Trophoblast cell (in vitro differentiated cells and primary cell): ENCODE results near the gene PLCH1.

Experiments
- DNase-seq, 2 donors: peaks; one replicate each; pipeline ENCODE4 v3.0.0-alpha.2; 2016
- H2AFZ ChIP-seq: 2 replicates; pipeline ENCODE4 v1.6.1; 2013; ENCODE audit warnings: low read length, moderate library complexity, mild to moderate bottlenecking; ENCODE audit not compliant: insufficient read depth, poor library complexity
- H2AK5ac ChIP-seq: 2 replicates; pipeline ENCODE4 v1.6.1; 2013; ENCODE audit warnings: mild to moderate bottlenecking, low read length
- H2BK120ac ChIP-seq: 2 replicates; pipeline ENCODE4 v1.6.1; 2013; ENCODE audit warnings: low read length, mild to moderate bottlenecking, moderate library complexity; ENCODE audit not compliant: insufficient read depth, poor library complexity
- H2BK12ac ChIP-seq: 2 replicates; pipeline ENCODE4 v1.6.1; 2013; ENCODE audit warnings: mild to moderate bottlenecking, low read length, moderate library complexity
- H2BK5ac ChIP-seq: 2 replicates; pipeline ENCODE4 v1.6.1; 2013; ENCODE audit warnings: low read length, low read depth, moderate library complexity, mild to moderate bottlenecking; ENCODE audit not compliant: poor library complexity
- H3K14ac ChIP-seq: 2 replicates; pipeline ENCODE4 v1.6.1; 2013; ENCODE audit warnings: mild to moderate bottlenecking, low read length
- H3K18ac ChIP-seq: 2 replicates; pipeline ENCODE4 v1.6.1; 2013; ENCODE audit warnings: mild to moderate bottlenecking, low read length
- H3K23ac ChIP-seq: 2 replicates; pipeline ENCODE4 v1.6.1; 2013; ENCODE audit warnings: low read length
- H3K27ac ChIP-seq: 2 replicates; pipeline ENCODE4 v1.5.1; 2013; ENCODE audit warnings: low read depth, mild to moderate bottlenecking, inconsistent platforms, low read length, moderate library complexity
- H3K27me3 ChIP-seq: 2 replicates; pipeline ENCODE4 v1.6.1; 2013; ENCODE audit warnings: inconsistent platforms, mild to moderate bottlenecking, low read length, moderate library complexity; ENCODE audit not compliant: insufficient read depth
- H3K36me3 ChIP-seq, 2 experiments: 1 replicate in 1 of 2; 2 replicates in 1 of 2; pipeline ENCODE4 v1.6.1; 2013; ENCODE audit warnings: low read length in 2 of 2, mild to moderate bottlenecking in 2 of 2, moderate library complexity in 1 of 2; ENCODE audit not compliant: insufficient read depth in 2 of 2, control insufficient read depth in 1 of 2
- H3K4ac ChIP-seq: 2 replicates; pipeline ENCODE4 v1.6.1; 2013; ENCODE audit warnings: low read depth, mild to moderate bottlenecking, low read length, moderate library complexity
- H3K4me1 ChIP-seq, 2 experiments: 1 replicate in 1 of 2; 2 replicates in 1 of 2; pipeline ENCODE4 v1.6.1; 2013; ENCODE audit warnings: low read length in 2 of 2, mild to moderate bottlenecking in 2 of 2, moderate library complexity in 1 of 2; ENCODE audit not compliant: insufficient read depth in 2 of 2, control insufficient read depth in 1 of 2
- H3K4me2 ChIP-seq: 2 replicates; pipeline ENCODE4 v1.6.1; 2013; ENCODE audit warnings: inconsistent platforms, mild to moderate bottlenecking, low read length, moderate library complexity
- H3K4me3 ChIP-seq: 2 replicates; pipeline ENCODE4 v1.5.1; 2013; ENCODE audit warnings: mild to moderate bottlenecking, low read depth, low read length, inconsistent platforms
- H3K79me1 ChIP-seq: one replicate; pipeline ENCODE4 v1.6.1; 2013; ENCODE audit warnings: low read length
- H3K79me2 ChIP-seq: 2 replicates; pipeline ENCODE4 v1.6.1; 2013; ENCODE audit warnings: low read length, mild to moderate bottlenecking; ENCODE audit not compliant: control insufficient read depth, insufficient read depth, poor library complexity
- H3K9ac ChIP-seq: 2 replicates; pipeline ENCODE4 v1.6.1; 2013; ENCODE audit warnings: mild to moderate bottlenecking, low read length
- H3K9me3 ChIP-seq: 2 replicates; pipeline ENCODE4 v1.6.1; 2013; ENCODE audit warnings: low read depth, mild to moderate bottlenecking, control low read depth, inconsistent platforms, low read length; ENCODE audit not compliant: insufficient read depth
- H4K12ac ChIP-seq: 2 replicates; pipeline ENCODE4 v1.6.1; 2013; ENCODE audit warnings: low read depth, mild to moderate bottlenecking, low read length, moderate library complexity
- H4K8ac ChIP-seq: 2 replicates; pipeline ENCODE4 v1.6.1; 2013; ENCODE audit warnings: low read depth, mild to moderate bottlenecking, low read length, moderate library complexity
- H4K91ac ChIP-seq: one replicate; pipeline ENCODE4 v1.6.1; 2013; ENCODE audit warnings: low read depth, mild to moderate bottlenecking, low read length, moderate library complexity
- WGBS: extraction: QIAGEN DNeasy Blood & Tissue Kit; methylation state at CpG from one replicate; pipeline ENCODE4 v1.1.7; 2013; ENCODE audit warnings: missing lambda C conversion rate; ENCODE audit not compliant: insufficient read length, insufficient coverage; ENCODE audit errors: extremely low coverage; 5-methylcytosine and 5-hydroxymethylcytosine counted together

Gene PLCH1

DNA sequence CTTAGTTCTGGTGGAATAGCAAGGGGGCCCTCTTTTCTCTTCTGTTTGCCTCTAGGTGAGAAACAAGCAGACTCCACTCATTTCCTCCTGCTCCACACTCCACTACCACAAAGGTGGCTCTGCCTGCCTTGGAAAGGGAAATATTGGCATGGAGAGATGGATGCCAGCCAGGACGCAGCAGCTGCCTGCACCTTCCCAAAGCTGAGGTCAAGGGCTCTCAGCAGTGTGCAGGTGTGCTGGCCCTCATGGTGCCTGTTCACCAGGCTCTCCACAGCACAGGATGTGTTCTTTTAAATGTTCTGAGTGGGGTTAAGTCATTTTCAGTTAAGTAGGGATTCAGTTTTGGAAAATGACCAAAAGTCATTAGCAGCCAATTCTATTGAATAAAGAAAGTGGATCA lies 240.2 kb downstream of the PLCH1 start:
- Histone ChIP-seq H3K9ac (no peak overlapping the region), H3K4me2 (no peak overlapping the region), H3K36me3 (no peaks in the 10 kb centered on the region), H2AK5ac (no peak overlapping the region), H3K14ac (no peak overlapping the region), H3K4ac (no peak overlapping the region), H2BK5ac (no peak overlapping the region), H4K12ac (no peak overlapping the region), H3K4me1 (no peaks in the 10 kb centered on the region), H2BK120ac (no peak overlapping the region), H2AFZ (no peak overlapping the region), H2BK12ac (no peak overlapping the region), H3K79me2 (no peaks in the 10 kb centered on the region), H3K9me3 (no peaks in the 10 kb centered on the region), H4K8ac (no peak overlapping the region), H3K27me3 (no peaks in the 10 kb centered on the region), H3K4me3 (no peak overlapping the region), H3K79me1 (no peaks in the 10 kb centered on the region), H3K18ac (no peak overlapping the region), H4K91ac (no peak overlapping the region), H3K23ac (no peak overlapping the region), H3K27ac (no peak overlapping the region)
- WGBS = no CpG with 5 or more reads among the region's 1 CpG
- DNase-seq = no peak

DNA sequence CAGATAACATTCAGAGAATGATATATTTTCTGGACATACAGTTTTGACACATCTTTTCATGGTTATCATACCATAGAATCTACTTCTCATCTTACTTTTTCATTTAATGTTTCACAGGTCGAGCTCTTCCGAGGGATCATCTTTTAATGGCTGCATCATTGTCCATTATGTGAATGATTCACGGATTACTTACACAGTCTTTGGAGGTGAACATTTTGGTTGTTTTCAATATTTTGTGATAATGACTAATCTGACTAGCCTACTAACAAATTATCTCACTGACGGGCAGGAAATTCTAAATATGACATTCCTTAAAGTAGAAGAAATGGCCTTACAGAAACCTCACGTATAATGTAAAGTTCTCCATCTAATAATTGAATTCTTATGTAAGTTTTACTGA lies 242.2 kb downstream of the PLCH1 start:
- H3K79me2 ChIP-seq = no peaks in the 10 kb centered on the region
- no peak overlapping the region for H4K8ac ChIP-seq
- H3K4me1 ChIP-seq = peaks cover 0 to 3% of the 10 kb centered on the region in 2 experiments
- H4K91ac ChIP-seq = no peak overlapping the region
- no peak overlapping the region for H2BK12ac ChIP-seq
- H3K23ac ChIP-seq = no peak overlapping the region
- no peaks in the 10 kb centered on the region for H3K9me3 ChIP-seq
- H2AK5ac ChIP-seq = no peak overlapping the region
- no peak overlapping the region for H2AFZ ChIP-seq
- no peaks in the 10 kb centered on the region for H3K79me1 ChIP-seq
- no peak overlapping the region for H3K14ac ChIP-seq
- H3K9ac ChIP-seq = no peak overlapping the region
- no peak overlapping the region for H3K27ac ChIP-seq
- no peak overlapping the region for H3K4me3 ChIP-seq
- H4K12ac ChIP-seq = no peak overlapping the region
- H3K18ac ChIP-seq = no peak overlapping the region
- DNase-seq = no peak
- H3K4ac ChIP-seq = no peak overlapping the region
- H2BK5ac ChIP-seq = no peak overlapping the region
- H3K4me2 ChIP-seq = no peak overlapping the region
- H3K36me3 ChIP-seq = no peaks in the 10 kb centered on the region
- H2BK120ac ChIP-seq = no peak overlapping the region
- no CpG with 5 or more reads among the region's 5 CpGs for WGBS
- H3K27me3 ChIP-seq = no peaks in the 10 kb centered on the region

- Histone ChIP-seq H3K27me3 (no peaks in the 10 kb centered on the region), H3K4me2 (no peak overlapping the region), H3K79me2 (no peaks in the 10 kb centered on the region), H3K4ac (no peak overlapping the region), H4K12ac (no peak overlapping the region), H2BK5ac (no peak overlapping the region), H4K8ac (no peak overlapping the region), H4K91ac (no peak overlapping the region), H2BK120ac (no peak overlapping the region), H3K27ac (no peak overlapping the region), H3K79me1 (no peaks in the 10 kb centered on the region), H3K4me3 (no peak overlapping the region), H3K36me3 (no peaks in the 10 kb centered on the region), H2BK12ac (no peak overlapping the region), H2AK5ac (no peak overlapping the region), H3K4me1 (peaks cover 0 to 4% of the 10 kb centered on the region in 2 experiments), H2AFZ (no peak overlapping the region), H3K14ac (no peak overlapping the region), H3K9ac (no peak overlapping the region), H3K9me3 (no peaks in the 10 kb centered on the region), H3K18ac (no peak overlapping the region), H3K23ac (no peak overlapping the region)
- no CpG with 5 or more reads among the region's 4 CpGs for WGBS
- DNase-seq = no peak
These were observed 244.6 kb downstream of the PLCH1 start for GRCh38 chr3:155500194-155500818.

DNA sequence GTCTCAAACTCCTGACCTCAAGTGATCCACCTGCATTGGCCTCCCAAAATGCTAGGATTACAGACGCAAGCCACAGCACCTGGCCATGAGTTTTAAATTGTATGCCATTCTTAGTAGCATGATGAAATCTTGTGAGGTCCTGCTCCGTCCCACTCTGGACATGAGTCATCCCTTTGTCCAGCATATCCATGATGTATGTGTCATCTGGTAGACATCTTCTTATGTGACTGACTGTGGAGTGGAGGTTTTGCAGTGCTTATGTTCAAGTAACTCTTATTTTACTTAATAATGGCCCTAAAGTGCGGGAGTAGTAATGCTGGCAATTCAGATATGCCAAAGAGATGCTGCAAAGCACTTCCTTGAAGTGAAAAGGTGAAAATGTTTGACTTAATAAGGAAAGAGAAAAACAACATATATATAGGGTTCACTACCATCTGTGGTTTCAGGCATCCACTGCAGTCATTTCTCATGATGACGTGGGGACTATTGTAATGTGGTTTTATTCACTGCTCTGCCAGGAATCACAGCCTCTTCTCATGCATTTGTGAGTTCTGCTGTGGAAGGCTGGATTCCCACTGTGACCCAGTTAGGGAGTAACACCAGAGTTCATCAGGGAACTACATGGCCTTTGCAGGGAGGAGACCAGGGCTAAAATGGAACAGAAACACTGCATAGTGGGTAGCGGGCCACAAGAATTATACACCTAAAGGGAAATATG lies 246.8 kb downstream of the PLCH1 start:
- no peaks in the 10 kb centered on the region for H3K27me3 ChIP-seq
- peak; percentile 44 to 80 for DNase-seq
- H3K4me2 ChIP-seq = no peak overlapping the region
- H3K79me2 ChIP-seq = no peaks in the 10 kb centered on the region
- no peak overlapping the region for H3K4me3 ChIP-seq
- H3K4ac ChIP-seq = no peak overlapping the region
- no peak overlapping the region for H4K8ac ChIP-seq
- no peak overlapping the region for H3K9ac ChIP-seq
- H3K4me1 ChIP-seq = peaks cover 0 to 4% of the 10 kb centered on the region in 2 experiments
- H3K9me3 ChIP-seq = no peaks in the 10 kb centered on the region
- no peak overlapping the region for H3K18ac ChIP-seq
- no peaks in the 10 kb centered on the region for H3K79me1 ChIP-seq
- H3K23ac ChIP-seq = no peak overlapping the region
- no peak overlapping the region for H2BK12ac ChIP-seq
- H2BK5ac ChIP-seq = no peak overlapping the region
- no peak overlapping the region for H3K14ac ChIP-seq
- no peak overlapping the region for H2AK5ac ChIP-seq
- H3K36me3 ChIP-seq = no peaks in the 10 kb centered on the region
- no CpG with 5 or more reads among the region's 5 CpGs for whole genome bisulfite sequencing
- H2AFZ ChIP-seq = no peak overlapping the region
- no peak overlapping the region for H4K91ac ChIP-seq
- no peak overlapping the region for H2BK120ac ChIP-seq
- H3K27ac ChIP-seq = no peak overlapping the region
- H4K12ac ChIP-seq = no peak overlapping the region
